ENCODE results near the gene CFAP74. TPM values are rescaled to one million over a fixed set of nuclear protein-coding genes. Genes with fewer than 3 reads are reported as not detected.

Gene CFAP74
- total and polyA plus RNA-seq, 2 of the 4 experiments (the other 2 are of a cell fraction): not detected

GRCh38 chr1:1941868-1942752 lies 61.5 kb downstream of the CFAP74 start:
- H3K23ac ChIP-seq (ENCODE audit: low read depth, low read length): no peak overlapping the region
- DNase-seq: no peak
- dilution Hi-C loops (cut with HindIII; ENCODE audit: low sequenced_read_pairs, unreplicated experiment) (no loop called here), in situ Hi-C loops (cut with MboI; ENCODE audit: low sequenced_read_pairs) (no loop called here), intact Hi-C loops (cut with micrococcal nuclease) (loop anchor here (5.0 kb wide), 1 partner anchor 230 kb away; no protein-coding TSS in a partner anchor)
- no peaks in the 10 kb centered on the region for H3K4me1 ChIP-seq (ENCODE audit: control insufficient read depth, insufficient read depth, low read length)
- H3K79me1 ChIP-seq (ENCODE audit: low read depth in 1 of 2, low read length in 2 of 2): no peaks in the 10 kb centered on the region
- no peaks in the 10 kb centered on the region for H4K20me1 ChIP-seq (ENCODE audit: insufficient read depth, low read length)
- H3K14ac ChIP-seq (replicated peaks; ENCODE audit: low read depth, low read length): no peak overlapping the region
- H3K27ac ChIP-seq (ENCODE audit: insufficient read depth, low read length): no peak overlapping the region
- H2AK5ac ChIP-seq (ENCODE audit: low read depth, low read length): no peak overlapping the region
- no peak overlapping the region for H4K91ac ChIP-seq (ENCODE audit: insufficient read depth, low read depth, low read length)
- no peak overlapping the region for H3K9ac ChIP-seq (ENCODE audit: low read depth, low read length)
- H3K9me3 ChIP-seq (ENCODE audit: control insufficient read depth, insufficient read depth, low read length): no peaks in the 10 kb centered on the region
- H3K4me2 ChIP-seq (ENCODE audit: low read depth, low read length): no peak overlapping the region
- H2AK9ac ChIP-seq (replicated peaks; ENCODE audit: low read depth, low read length, poor library complexity): no peak overlapping the region
- no peak overlapping the region for H3K4ac ChIP-seq (ENCODE audit: low read depth, low read length)
- no peak overlapping the region for H3K4me3 ChIP-seq (ENCODE audit: insufficient read depth, low read depth, low read length)
- no peak overlapping the region for H2AFZ ChIP-seq (replicated peaks; ENCODE audit: low read length, poor library complexity)
- H3K18ac ChIP-seq (ENCODE audit: low read depth, low read length): no peak overlapping the region
- H2BK15ac ChIP-seq (ENCODE audit: low read depth, low read length): no peak overlapping the region
- TF ChIP-seq CTCF (conservative IDR thresholded peaks at IDR 0.05; ENCODE audit: low read depth, low read length): no peak
- TF ChIP-seq RCOR1 (IDR thresholded peaks at IDR 0.05; ENCODE audit: insufficient replicate concordance, low read length): no peak
- no peak for TF ChIP-seq MAZ (IDR thresholded peaks at IDR 0.05; ENCODE audit: borderline replicate concordance, low read depth, low read length)
- no peak for TF ChIP-seq NFE2L2 (IDR thresholded peaks at IDR 0.05; ENCODE audit: low read depth, low read length)
- no peak for TF ChIP-seq MAFK (IDR thresholded peaks at IDR 0.05; ENCODE audit: low read depth, low read length)
- no peak for TF ChIP-seq FOS (IDR thresholded peaks at IDR 0.05; ENCODE audit: low read depth, low read length)
- no peak for TF ChIP-seq SMC3 (IDR thresholded peaks at IDR 0.05; ENCODE audit: low read depth, low read length)
- TF ChIP-seq CEBPB (IDR thresholded peaks at IDR 0.05; ENCODE audit: low read depth, low read length): no peak
- no peak for TF ChIP-seq RFX5 (IDR thresholded peaks at IDR 0.05; ENCODE audit: low read depth, low read length)
- no peak for TF ChIP-seq MXI1 (IDR thresholded peaks at IDR 0.05; ENCODE audit: borderline replicate concordance, low read depth, low read length)
- no peak overlapping the region for H4K8ac ChIP-seq (ENCODE audit: low read depth in 2 of 2, low read length in 2 of 2)
- CTCF ChIA-PET: no interaction called here
- H2BK20ac ChIP-seq (ENCODE audit: low read depth, low read length): no peak overlapping the region
- no peak overlapping the region for H2BK5ac ChIP-seq (ENCODE audit: low read depth, low read length, poor library complexity, severe bottlenecking)
- no peak overlapping the region for H4K5ac ChIP-seq (ENCODE audit: low read depth, low read length)
- ATAC-seq (ENCODE audit: low read depth): no peak
- H2BK120ac ChIP-seq (ENCODE audit: low read depth, low read length): no peak overlapping the region
- BruUV-seq (replicated peaks): no TSS peak
- peaks cover 27% of the 10 kb centered on the region for H3K27me3 ChIP-seq (ENCODE audit: control insufficient read depth, insufficient read depth, low read length)
- H3K36me3 ChIP-seq (ENCODE audit: control insufficient read depth, insufficient read depth, low read length): no peaks in the 10 kb centered on the region
- H3K9me1 ChIP-seq (ENCODE audit: insufficient read depth, low read length): peaks cover 7% of the 10 kb centered on the region; the same call in 1 of the 2 replicates
- POLR2A ChIA-PET (ENCODE audit: unreplicated experiment): no interaction called here
- 68% methylated on average over 14 of the region's 39 CpGs; no CpG with 5 or more reads in 1 of the 2 experiments for whole genome bisulfite sequencing, 2 experiments (ENCODE audit: extremely low coverage in 2 of 2, insufficient read length in 1 of 2)
- no peak overlapping the region for H3K56ac ChIP-seq (ENCODE audit: extremely low read depth, insufficient read depth, low read length)
